Loucy (cell line): ENCODE data around the gene APOA5.
"Not testable (repeated sequence)": the region's sequence is repeated elsewhere in the genome, so short reads cannot be mapped to it uniquely, and the experiment has no call there.

Source experiments
- CTCF ChIP-seq: fragments of 200-600 bp; sonication (generic); conservative IDR thresholded peaks from 2 replicates; pipeline ENCODE4 v1.5.1; 2014; ENCODE audit warnings: mild to moderate bottlenecking, antibody characterized with exemption, low read length
- EZH2phosphoT487 ChIP-seq: fragments of 200-600 bp; IDR thresholded peaks from 2 replicates; pipeline ENCODE4 v1.6.1; 2018; ENCODE audit warnings: antibody characterized with exemption, mild to moderate bottlenecking, moderate library complexity, borderline replicate concordance

DNA sequence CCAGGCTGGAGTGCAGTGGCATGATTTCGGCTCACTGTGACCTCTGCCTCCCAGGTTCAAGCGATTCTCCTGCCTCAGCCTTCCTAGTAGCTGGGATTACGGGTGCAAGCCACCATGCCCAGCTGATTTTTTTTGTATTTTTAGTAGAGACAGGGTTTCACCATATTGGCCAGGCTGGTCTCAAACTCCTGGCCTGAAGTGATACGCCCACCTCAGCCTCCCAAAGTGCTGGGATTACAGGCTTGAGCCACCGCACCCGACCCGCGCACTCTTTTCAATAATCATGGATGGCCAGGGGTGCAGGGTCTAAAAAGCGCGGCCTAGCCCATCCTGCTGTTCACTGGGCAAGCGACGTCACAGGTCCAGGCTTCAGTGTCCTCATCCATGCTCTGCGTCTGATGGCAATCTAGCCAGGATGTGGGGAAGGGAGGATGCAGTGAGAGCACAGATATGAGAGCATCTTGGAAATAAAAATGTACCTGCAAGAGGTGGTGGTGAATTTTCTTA, 42.9 kb upstream of the APOA5 start:
- TF ChIP-seq CTCF, EZH2phosphoT487: not testable (repeated sequence)
